ENCODE results near the gene CGN.

The CGN gene

DNA sequence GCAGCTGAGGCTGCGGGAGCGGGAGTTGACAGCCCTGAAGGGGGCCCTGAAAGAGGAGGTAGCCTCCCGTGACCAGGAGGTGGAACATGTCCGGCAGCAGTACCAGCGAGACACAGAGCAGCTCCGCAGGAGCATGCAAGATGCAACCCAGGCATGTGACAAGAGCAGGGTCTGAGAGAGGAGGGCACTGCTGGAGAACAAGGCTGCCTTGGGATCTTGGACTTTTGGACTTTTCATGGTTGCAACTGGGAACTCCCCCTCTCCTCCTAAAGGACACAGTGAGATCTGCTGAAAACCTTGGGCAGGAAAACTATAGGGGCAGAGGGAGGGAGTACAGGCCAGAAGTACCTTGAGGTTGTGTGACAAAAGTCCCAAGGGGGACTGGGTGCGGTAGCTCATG, 13.5 kb downstream of the CGN start:
- DNase-seq, result no peak

- no peak for DNase-seq
Measured at GRCh38 chr1:151526735-151527525, 15.7 kb downstream of the CGN start.

DNA sequence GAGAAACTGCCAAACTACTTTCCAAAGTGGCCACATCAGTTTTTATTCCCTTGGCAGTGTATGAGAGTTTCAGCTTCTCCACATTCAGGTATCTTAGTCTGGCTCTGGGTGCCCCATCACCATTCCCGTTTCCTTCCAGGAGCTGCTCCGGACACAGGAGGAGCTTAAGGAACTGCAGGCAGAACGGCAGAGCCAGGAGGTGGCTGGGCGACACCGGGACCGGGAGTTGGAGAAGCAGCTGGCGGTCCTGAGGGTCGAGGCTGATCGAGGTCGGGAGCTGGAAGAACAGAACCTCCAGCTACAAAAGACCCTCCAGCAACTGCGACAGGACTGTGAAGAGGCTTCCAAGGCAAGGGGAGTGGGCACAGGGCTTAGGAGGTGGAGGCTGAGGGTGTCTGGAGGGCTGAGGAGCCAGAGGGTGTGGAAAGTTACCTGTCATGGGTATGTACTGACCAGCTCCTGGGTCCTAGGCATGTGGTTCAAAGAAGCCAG, 18.1 kb downstream of the CGN start:
- no peak for DNase-seq

GRCh38 chr1:151529781-151530180, 18.6 kb downstream of the CGN start:
- no peak for DNase-seq

DNA sequence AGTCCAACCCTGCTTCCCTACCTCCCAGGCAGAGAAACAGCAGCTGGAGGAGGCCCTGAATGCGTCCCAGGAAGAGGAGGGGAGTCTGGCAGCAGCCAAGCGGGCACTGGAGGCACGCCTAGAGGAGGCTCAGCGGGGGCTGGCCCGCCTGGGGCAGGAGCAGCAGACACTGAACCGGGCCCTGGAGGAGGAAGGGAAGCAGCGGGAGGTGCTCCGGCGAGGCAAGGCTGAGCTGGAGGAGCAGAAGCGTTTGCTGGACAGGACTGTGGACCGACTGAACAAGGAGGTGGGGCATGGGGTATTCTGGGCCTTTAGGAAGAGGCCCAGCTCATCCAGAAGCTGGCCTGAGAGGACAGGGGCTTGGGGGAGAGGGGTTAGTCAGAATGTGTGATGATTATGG, 19.3 kb downstream of the CGN start:
- no peak for DNase-seq

DNA sequence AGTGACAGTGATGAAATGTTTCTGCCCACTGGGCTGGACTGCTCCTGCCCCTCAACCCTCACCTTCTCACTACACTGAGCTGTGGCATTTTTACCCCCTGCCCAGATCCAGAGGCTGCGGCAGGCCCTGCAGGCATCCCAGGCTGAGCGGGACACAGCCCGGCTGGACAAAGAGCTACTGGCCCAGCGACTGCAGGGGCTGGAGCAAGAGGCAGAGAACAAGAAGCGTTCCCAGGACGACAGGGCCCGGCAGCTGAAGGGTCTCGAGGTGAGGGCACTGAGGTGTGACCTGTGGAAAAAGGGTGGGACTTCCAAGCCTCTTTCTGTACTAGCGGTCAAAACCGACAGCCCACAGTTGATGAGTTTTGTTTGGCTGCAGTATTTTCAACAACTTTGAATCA, 22.7 kb downstream of the CGN start:
- DNase-seq, result no peak

- DNase-seq, result no peak
Measured at GRCh38 chr1:151534662-151535278, 23.6 kb downstream of the CGN start.

DNA sequence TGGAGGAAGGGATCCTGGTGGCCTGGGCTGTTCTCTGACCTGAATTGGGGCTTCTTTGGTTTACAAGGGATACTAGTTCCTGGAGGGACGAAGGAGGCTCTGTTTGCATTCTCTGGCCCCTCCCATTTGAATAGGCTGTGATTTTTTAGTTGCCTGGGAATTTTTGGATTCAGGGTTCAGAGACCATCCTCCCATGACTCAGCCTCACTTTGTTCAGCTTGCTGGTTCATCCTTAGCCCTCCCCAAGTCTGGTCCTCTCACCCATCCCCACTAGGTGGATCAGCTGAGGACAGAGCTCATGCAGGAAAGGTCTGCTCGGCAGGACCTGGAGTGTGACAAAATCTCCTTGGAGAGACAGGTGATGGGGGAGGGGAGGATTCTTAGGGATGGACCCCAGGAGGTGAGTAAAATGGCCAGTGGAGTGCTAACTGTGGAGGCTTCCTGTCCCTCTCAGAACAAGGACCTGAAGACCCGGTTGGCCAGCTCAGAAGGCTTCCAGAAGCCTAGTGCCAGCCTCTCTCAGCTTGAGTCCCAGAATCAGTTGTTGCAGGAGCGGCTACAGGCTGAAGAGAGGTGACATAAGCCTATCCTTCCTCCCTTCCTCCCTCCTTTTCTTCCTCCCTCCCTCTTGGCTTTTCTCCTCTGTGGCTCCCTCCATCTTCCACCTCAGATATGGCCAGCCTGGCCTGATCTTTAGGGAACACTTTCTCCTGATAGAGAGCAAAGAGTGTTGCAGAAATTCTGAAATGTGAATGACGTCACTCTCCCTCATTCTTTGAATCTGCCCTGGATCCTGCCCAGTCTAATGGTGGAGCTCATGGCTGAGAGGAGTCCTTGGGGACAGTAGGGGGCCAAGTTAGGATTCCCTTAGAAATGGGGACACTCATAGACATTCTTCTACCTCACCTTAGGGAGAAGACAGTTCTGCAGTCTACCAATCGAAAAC, 24.4 kb downstream of the CGN start:
- DNase-seq, result no peak

DNA sequence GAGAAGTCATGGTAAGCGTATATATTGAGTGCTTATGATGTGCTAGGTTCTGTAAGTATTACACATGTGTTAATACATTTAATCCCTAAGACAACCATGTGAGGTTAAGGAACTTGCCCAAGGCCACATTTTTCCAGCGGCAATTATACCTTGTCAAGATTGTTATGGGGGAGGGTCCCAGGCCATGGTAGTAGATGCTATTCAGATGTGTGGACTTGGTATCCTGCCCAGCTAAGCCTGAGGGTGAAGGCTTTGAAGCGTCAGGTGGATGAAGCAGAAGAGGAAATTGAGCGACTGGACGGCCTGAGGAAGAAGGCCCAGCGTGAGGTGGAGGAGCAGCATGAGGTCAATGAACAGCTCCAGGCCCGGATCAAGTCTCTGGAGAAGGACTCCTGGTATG, 25.3 kb downstream of the CGN start:
- no peak for DNase-seq

DNA sequence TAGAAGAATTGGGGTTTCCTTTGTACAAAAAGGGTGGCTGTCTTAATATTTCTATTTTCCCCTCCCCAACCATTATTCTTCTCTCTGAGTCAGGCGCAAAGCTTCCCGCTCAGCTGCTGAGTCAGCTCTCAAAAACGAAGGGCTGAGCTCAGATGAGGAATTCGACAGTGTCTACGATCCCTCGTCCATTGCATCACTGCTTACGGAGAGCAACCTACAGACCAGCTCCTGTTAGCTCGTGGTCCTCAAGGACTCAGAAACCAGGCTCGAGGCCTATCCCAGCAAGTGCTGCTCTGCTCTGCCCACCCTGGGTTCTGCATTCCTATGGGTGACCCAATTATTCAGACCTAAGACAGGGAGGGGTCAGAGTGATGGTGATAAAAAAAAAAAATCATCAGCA, 25.9 kb downstream of the CGN start:
- no peak for DNase-seq

GRCh38 chr1:151539321-151540020, 28.3 kb downstream of the CGN start:
- peak; percentile 96 for DNase-seq

DNA sequence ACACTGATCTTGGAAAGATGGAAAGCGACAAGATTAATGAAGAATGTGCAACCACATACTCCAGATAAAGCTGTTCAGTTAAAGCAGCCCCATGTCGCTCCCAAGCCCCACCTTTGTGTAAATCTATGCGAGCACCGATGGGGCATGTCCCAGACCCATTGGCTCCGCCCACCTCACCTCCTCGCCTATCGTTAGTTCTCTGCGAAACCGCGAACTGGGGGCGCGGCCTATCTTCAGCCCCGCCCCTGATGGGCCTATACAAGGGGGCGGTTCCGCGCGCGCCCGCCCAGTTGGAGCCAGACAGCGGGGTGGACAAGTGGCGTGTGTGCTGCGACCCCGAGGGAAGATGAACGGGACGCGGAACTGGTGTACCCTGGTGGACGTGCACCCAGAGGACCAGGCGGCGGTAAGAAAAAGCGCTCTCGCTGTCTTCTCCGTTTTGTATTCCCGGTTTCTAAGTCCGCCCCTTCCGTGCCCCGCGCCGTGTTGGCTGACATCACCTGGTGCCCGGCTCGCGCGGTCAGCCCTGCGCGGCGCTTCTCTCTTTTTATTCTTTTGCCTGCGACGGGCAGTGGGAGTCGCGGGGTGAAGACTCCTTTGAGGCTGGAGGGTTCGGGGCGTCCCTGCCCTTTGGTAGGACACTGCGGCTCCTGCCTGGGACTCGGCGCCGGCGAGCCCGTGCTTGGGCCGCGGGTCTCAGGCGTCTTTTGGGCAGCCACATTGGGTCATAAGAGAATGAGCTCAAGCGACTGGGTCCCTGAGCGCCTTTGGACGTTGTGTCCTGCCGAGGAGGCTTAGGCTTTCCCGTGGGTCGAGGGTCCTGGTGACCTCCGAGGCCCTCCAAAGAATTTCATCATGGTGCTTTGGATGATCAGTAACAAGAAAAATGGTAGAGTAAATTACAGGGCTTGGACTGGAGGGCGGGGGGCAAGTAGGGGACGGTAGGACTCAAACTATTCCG, 29.1 kb downstream of the CGN start, which contains the start of gene TUFT1:
Gene TUFT1, plus strand, starts transcription at position 289 of the 961 bp plus-strand sequence. Its CDS starts 58 bp downstream, at position 347.
- DNase-seq, result peak; percentile 95

DNA sequence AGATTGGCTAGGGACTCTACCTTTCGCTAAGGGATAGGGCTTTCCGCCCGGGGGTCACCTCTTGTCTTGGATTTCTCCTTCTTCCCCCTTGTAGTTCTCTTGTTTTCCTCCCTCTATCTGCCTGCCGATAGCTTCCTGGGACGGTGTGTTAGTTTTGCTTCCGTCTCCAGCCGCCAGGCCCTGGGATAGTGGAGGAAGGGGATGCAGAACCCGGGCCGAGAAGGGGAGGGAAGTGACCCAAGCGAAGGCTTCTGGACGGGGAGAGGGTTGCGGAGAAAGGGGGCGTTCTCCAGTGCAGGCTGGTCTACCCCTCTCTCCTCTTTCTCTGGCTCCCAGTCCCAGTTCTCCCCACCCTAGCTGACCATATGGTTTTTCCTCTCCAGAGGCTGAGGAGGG, 29.8 kb downstream of the CGN start:
- DNase-seq, result no peak

DNA sequence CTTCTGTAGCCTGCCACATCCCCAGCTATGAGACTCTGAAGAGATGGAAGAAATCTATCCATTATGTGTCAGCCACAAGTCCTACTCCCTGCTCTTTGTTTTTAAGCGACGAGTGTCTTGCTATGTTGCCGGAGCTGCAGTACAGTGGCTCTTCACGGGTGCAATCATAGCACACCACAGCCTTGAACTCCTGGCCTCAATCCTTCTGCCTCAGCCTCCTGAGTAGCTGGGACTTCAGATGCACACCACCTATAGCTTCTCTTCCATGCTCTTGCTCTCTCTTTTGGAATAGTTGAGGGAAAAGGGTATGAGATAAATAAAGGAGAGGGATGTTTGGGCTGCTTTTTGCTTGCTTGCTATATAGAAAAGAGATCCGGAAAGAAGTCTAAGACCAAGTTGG, 30.6 kb downstream of the CGN start:
- no peak for DNase-seq

DNA sequence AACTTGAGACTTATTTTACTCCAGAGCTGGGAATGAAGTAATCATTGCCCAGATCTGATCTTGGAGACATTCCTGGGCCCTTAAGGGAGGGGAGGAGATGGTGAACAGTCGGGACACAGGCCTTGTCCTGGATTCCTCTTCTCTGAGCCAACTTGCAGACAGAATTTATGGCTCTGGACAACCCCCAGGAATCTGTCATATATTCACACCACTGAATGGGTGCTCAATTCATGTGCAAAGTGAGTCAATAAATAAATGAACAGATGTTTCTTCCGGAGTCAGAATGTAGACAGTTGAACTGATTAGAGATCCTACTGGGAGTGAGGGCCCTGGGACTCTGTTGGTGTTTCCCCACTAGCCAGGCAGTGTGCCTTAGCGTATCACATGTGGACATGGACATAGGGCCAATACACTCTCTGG, 31.5 kb downstream of the CGN start:
- no peak for DNase-seq

- no peak for DNase-seq
Measured at GRCh38 chr1:151545542-151545941, 34.4 kb downstream of the CGN start.

GRCh38 chr1:151546011-151546925, 35.1 kb downstream of the CGN start:
- DNase-seq, result no peak

GRCh38 chr1:151547119-151547899, 36.1 kb downstream of the CGN start:
- DNase-seq, result no peak

- DNase-seq, result no peak
Measured at GRCh38 chr1:151547900-151548230, 36.7 kb downstream of the CGN start.

DNA sequence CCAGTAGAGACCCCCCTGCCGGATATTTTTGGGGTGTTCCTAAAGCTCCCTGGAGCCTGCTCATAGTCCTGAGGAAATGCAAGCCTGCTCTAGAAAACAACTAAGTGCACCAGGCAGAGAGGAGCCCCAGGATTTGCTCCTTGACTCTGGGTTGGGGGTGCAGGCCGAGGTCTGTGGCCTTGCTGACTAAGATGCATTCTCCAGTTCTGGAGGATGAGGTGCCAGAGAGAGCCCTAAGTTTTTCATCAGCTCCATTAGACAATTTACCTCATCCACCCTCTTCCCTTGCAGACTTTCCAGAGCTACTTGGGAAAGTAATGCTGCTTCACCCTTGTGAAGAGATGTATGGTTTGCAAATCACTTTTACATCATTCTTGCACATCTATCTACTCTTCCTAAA, 38.0 kb downstream of the CGN start:
- DNase-seq, result no peak
